Stimulated activated CD8-positive, alpha-beta memory T cell treated with anti-CD3 and anti-CD28 coated beads, Interleukin-7, amount 100 ng/mL, for 48 hours (primary cell): ENCODE data around the gene SHISA6.

Source experiments
- DNase-seq, 2 donors: peaks; one replicate each; pipeline ENCODE4 v3.0.0-alpha.2; 2020; ENCODE audit warnings: low read depth in 1 of 2; ENCODE audit errors: extremely low read depth in 1 of 2

Gene SHISA6

GRCh38 chr17:11264183-11264871, 23.3 kb downstream of the SHISA6 start:
- no peak for DNase-seq

GRCh38 chr17:11267999-11268575, 27.1 kb downstream of the SHISA6 start:
- DNase-seq = no peak

GRCh38 chr17:11269210-11269609, 28.2 kb downstream of the SHISA6 start:
- DNase-seq = no peak

- DNase-seq = no peak
Measured at GRCh38 chr17:11272191-11272590, 31.2 kb downstream of the SHISA6 start.

- DNase-seq = no peak
Measured at GRCh38 chr17:11273596-11273995, 32.6 kb downstream of the SHISA6 start.

GRCh38 chr17:11274106-11274505, 33.1 kb downstream of the SHISA6 start:
- DNase-seq = no peak

- DNase-seq = no peak
Measured at GRCh38 chr17:11276486-11276885, 35.5 kb downstream of the SHISA6 start.

GRCh38 chr17:11278186-11278991, 37.4 kb downstream of the SHISA6 start:
- DNase-seq = no peak

GRCh38 chr17:11278992-11279270, 37.9 kb downstream of the SHISA6 start:
- no peak for DNase-seq

GRCh38 chr17:11279776-11280344, 38.8 kb downstream of the SHISA6 start:
- DNase-seq = no peak

GRCh38 chr17:11282586-11282985, 41.6 kb downstream of the SHISA6 start:
- DNase-seq = no peak

GRCh38 chr17:11284811-11285210, 43.8 kb downstream of the SHISA6 start:
- DNase-seq = no peak

- no peak for DNase-seq
Measured at GRCh38 chr17:11285946-11286345, 44.9 kb downstream of the SHISA6 start.

- no peak for DNase-seq
Measured at GRCh38 chr17:11287791-11288190, 46.8 kb downstream of the SHISA6 start.

- DNase-seq = no peak
Measured at GRCh38 chr17:11290814-11291213, 49.8 kb downstream of the SHISA6 start.

GRCh38 chr17:11292491-11292890, 51.5 kb downstream of the SHISA6 start:
- DNase-seq = no peak

GRCh38 chr17:11293480-11293879, 52.5 kb downstream of the SHISA6 start:
- no peak for DNase-seq

GRCh38 chr17:11294826-11295225, 53.8 kb downstream of the SHISA6 start:
- DNase-seq = no peak

GRCh38 chr17:11296994-11297393, 56.0 kb downstream of the SHISA6 start:
- no peak for DNase-seq

- DNase-seq = no peak
Measured at GRCh38 chr17:11298401-11298800, 57.4 kb downstream of the SHISA6 start.

GRCh38 chr17:11300201-11300600, 59.2 kb downstream of the SHISA6 start:
- no peak for DNase-seq

GRCh38 chr17:11300738-11301137, 59.7 kb downstream of the SHISA6 start:
- no peak for DNase-seq
